UCSD-AML1 (cell line): ENCODE results near the gene PRR15L.
"Not testable (repeated sequence)": the region's sequence is repeated elsewhere in the genome, so short reads cannot be mapped to it uniquely, and the experiment has no call there.

Experiments
- DNase-seq: peaks from one replicate; lab custom pipeline; 2025; ENCODE audit not compliant: unreplicated experiment; lab: John Stamatoyannopoulos, UW

Gene PRR15L

DNA sequence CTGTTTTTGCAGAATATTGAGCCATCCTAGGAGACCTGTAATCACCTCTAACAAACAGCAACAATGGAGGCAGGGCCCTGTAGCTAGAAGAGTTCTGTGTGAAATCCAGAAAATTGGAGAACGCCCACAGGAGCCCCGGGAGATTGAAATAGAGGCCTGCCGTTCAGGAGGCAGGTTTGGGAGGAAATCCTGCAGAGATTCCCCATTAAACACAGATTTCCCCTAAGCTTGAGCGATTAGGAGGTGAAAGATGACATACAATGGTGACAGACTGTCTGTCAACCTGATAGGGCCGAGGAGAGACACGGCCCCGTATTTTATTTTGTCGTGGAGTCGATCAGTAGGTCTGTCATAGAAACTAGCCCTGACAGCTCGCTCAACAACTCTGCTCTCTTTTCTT, 31.5 kb upstream of the PRR15L start:
- no peak for DNase-seq

DNA sequence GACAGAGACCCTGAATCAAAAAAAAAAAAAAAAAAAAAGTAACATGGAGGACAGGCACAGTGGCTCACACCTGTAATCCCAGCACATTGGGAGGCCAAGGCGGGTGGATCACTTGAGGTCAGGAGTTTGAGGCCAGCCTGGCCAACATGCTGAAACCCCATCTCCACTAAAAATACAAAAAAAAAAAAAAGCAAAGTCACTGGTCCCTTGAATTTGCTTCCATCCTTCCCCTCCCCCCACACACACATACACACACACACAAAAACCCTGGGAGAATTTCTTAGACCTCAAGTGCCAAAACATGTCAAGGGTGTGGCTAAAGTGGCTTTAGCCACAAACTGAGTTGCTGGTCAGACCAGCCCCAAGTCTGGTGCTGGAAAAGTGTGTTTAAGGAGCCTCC, 30.8 kb upstream of the PRR15L start:
- DNase-seq, result not testable (repeated sequence)

DNA sequence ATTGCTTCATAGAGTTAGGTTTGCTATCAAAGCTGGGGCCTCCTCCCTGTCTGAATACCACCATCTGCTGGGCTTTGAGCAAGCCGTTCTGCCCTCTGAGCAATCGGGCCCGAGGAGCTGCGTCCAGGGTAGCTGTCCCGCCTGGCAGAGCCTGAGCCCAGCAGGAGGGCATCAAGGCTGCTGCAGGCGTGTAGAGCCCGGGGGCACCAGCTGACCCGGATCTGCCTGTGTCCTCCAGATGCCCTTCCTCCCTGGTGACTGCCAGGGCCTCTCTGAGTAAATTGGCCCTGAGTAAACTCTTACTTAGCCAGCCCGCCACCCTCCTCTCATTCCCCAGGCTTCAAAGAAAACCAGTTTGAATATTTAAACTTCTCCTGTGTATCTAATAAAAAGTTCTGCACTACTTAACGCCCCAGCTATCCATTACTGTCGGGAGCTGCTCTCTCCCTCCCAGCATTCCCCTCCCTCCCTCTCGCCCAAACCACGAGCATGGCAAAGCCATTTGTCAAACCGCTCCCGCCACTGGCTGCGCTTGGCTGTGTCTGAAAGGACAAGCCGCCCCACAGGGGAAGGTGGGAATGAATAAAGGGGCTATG, 29.7 kb upstream of the PRR15L start:
- DNase-seq, result no peak

DNA sequence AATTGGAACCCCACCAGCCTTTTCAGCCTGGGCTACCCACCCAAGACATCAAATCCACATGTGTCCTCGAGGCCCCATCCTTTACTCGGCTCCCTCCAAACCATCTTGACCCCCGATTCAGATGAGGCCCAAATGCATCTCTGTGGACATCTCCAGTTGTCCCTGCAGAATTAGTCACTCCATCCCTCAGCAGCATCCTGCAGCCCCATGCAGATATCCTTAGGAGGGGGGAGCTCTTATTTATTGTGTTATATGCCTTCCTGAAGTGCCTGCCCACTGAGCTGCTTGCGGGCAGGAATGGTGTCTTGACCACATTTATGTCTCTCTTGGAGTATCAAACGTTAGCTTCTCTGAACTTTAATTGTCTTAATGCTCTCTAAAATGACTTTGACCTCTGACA, 28.8 kb upstream of the PRR15L start:
- no peak for DNase-seq

DNA sequence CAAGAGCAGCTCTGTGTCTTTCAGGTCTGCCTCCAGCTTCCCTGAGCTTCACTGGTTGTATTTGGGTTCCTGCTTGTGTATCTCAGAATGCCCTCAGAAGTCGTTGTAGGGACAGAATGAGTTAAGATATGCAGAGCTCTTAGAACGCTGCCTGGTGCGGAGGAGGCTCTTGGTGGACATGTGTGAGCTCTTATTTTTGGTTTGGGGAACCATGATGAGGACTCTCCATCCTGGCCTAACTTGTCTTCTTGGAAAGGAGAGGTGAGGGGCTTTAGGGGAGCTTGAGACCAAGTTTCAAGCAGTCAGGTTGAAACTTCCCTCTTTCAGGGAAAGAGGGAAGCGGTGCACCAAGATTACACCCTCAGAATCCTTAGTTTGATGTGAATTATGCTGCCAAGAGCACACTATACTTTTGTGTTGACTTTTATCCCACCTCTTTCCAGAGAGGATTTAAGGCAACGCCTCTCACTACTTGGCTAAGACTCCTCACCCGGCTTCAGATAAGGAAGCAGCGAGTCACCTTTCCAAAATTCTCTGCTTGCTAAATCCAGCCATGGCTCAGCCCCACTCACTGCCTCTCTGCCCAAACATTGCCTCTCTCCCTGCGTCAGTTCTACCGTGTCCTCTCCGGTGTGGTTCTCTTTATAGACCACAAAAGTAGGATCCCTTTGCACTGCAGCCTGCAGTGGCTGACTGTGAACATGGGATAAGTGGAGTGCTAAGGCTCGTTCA, 26.0 kb upstream of the PRR15L start:
- no peak for DNase-seq

DNA sequence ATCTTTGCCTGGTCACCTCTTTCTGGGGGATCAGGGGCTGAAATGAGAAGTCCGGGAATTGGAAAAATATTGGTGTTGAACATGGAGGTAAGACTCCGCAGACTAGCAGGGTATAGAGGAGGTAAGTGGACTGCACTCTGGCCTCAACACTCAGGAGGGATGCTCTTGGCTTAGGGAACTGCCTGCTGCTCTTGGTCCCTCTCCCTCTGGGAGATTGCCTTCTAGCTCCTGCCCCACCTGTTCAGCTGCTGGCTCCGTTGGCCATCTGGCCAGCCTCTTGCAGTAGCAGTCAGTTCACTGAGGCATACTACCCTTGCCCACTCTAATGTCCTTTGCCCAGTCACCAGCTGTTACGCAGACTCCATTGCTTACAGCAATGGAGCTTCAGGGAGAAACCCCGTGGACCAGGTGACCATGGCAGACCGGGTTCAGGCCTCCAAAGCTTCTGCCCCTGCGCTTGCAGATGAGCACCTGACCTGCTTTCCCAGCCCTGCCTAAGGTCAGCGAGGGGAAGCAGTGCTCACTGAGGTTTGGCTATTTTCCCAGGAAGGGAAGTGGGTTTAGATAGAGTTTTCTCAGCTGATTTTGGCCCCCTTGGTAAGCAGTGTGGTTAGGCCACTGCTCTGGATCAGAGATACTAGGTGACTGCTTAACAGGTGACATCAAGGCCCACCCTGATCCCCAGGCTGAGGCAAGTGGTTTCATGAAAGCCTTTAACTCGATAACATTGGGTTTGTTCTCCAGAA, 25.1 kb upstream of the PRR15L start:
- no peak for DNase-seq

DNA sequence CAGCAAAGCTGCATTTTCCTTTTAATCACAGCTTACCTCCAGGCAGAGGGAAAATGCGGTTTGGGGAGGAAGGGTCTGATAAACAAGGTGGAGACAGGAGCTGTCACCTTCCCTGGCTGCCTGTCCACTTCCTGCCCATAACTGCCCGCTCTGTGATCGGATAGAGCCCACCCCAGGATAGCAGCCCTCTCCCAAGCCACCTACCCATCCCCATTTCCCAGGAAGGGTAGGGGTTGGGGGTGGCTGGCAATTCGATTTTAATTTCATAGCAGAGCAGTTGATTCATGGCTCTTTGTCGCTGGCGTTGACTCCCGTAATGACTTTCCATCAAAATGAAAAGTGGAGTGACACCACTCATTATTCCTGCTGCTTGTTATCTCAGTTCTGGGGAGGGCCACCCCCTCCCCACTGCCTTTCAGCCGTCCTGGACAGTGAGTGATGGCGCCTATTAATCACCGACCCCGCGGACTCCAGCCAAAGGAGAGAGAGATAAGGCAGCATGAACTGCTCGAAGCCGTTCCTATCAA, 24.5 kb upstream of the PRR15L start:
- no peak for DNase-seq

DNA sequence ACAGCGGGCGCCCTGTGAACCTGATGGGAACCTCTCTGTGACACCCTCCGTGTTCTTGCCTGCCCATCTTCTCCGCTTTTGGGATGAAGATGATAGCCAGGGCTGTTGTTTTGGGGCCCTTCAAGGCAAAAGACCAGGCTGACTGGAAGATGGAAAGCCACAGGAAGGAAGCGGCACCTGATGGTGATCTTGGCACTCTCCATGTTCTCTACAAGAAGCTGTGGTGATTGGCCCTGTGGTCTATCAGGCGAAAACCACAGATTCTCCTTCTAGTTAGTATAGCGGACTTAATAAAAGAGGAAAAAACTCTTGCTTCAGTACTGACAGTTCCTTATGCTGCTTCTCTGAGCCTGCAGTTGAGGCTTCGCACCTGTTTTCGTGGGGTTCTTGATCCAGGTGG, 23.8 kb upstream of the PRR15L start:
- peak; percentile 66 for DNase-seq

DNA sequence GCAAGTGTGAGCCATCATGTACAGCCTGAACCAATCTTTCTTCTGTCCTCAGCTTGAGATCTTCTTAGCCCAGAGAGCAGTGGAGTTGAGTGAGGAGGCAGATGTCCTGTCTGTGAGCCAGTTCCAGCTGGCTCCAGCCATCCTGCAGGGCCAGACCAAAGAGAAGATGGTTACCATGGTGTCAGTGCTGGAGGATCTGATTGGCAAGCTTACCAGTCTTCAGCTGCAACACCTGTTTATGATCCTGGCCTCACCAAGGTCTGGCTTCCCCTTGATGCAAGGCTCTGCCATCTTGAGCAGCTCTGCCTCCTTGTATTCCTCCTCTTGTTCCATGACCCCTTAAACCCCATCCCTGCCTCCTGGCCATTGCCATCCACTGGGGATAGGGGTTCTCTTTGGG, 22.9 kb upstream of the PRR15L start:
- no peak for DNase-seq

DNA sequence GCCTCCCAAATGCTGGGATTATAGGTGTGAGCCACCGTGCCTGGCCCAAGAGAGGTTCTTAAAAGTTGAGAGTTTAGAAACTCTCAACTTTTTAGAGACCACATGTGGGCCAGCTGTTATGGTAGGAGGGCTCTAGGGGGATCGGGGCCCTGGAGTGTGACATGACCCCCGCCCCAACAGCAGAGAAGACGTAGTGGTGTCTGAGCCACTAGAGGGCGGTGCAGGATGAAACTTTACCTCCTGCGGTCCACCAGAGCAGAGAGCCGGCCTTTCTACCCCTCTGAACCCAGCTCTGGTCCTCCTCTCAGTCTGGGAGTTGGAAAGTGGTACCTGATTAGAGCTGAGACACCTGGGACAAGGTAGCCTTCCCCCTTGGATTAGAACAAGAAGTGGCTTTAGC, 20.6 kb upstream of the PRR15L start:
- DNase-seq, result peak; percentile 52

DNA sequence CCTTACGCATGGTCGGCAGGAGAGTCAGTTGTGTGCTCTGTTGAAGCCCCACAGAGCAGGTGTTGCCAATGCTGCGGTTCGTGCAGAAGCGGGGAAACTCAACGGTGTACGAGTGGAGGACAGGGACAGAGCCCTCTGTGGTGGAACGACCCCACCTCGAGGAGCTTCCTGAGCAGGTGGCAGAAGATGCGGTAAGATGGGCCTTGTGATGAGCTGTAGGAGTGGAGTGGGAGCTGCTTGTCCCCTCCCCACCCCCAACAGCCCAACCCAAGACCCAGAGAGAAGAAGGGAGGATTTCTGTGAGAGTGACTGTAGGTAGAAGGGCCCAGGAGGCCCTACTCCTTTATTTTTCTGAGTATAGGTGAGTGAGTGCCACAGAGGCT, 18.1 kb upstream of the PRR15L start:
- no peak for DNase-seq

DNA sequence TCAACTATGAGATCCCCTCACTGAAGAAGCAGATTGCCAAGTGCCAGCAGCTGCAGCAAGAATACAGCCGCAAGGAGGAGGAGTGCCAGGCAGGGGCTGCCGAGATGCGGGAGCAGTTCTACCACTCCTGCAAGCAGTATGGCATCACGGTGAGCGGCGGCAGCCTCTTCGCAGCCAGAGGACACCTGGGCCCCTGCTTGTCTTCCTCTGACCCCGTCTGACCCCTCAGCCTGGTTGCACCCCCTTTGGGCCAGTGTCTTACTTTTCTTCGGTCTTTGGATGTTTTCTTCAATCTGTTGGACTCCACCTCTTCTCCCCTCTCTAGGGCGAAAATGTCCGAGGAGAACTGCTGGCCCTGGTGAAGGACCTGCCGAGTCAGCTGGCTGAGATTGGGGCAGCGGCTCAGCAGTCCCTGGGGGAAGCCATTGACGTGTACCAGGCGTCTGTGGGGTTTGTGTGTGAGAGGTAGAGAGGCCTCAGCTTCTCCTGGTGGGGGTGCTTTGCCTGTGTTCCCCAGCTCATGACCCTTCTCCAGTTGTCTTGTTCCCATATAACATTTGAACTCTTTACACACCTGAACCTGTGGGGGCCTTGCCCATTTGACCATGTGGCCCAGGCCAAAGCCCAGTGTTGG, 17.6 kb upstream of the PRR15L start:
- DNase-seq, result no peak

DNA sequence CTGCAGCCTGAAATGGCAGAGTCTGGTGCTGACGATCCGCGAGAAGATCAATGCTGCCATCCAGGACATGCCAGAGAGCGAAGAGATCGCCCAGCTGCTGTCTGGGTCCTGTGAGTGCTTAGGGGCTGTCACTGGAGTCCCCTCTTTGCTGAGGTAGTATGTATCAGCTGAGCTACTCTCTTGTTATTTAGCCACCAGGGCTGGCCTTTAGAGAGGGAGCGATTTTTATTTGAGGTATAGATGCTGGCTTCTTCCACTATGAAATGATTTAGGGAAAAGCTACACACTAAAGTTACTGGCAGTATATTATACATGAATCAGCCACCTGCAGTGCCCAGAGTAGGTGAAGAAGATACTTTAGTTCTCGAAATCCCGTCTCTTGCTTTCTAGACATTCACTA, 15.9 kb upstream of the PRR15L start:
- DNase-seq, result no peak

DNA sequence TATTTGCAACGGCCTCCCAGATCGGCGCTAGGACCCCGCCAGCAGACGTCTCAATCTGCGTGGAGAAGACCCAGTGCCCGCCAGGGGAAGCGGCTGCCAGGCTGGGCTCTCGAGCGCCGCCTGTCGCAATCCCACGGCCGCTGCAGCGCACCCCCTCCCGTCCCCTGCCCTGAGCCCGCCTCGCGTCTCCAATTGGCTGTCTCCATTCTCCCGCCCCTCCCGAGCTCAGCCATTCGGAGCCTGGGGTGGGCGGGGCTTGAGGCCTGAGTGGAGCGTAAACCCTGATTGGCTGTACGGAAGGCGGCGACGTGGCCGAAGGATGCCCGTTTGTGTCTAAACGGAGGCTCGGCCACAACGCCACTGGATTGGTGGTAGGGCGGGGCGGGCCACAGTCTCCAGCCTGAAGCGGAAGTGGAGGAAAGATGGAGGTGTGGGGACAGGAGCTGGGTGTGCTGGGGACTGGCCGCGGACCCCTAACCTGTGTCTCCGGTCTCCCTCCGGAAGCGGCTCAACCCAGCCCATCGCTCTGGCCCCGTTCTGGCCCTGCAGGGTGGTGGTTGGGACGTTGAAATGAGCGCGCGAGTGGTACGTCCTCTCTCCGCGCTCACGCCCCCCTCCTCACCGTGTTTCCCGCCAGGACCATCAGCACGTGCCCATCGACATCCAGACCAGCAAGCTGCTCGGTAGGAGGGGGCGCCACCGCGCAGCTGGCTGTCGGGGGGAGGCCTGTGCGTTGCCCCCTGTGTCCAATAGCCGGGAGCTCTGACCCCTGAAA, 13.2 kb upstream of the PRR15L start, which contains the start of gene CDK5RAP3:
Gene CDK5RAP3, plus strand, starts transcription at position 389 of the 775 bp plus-strand sequence. Its CDS starts 34 bp downstream, at position 423.
- peak; percentile 100 for DNase-seq

DNA sequence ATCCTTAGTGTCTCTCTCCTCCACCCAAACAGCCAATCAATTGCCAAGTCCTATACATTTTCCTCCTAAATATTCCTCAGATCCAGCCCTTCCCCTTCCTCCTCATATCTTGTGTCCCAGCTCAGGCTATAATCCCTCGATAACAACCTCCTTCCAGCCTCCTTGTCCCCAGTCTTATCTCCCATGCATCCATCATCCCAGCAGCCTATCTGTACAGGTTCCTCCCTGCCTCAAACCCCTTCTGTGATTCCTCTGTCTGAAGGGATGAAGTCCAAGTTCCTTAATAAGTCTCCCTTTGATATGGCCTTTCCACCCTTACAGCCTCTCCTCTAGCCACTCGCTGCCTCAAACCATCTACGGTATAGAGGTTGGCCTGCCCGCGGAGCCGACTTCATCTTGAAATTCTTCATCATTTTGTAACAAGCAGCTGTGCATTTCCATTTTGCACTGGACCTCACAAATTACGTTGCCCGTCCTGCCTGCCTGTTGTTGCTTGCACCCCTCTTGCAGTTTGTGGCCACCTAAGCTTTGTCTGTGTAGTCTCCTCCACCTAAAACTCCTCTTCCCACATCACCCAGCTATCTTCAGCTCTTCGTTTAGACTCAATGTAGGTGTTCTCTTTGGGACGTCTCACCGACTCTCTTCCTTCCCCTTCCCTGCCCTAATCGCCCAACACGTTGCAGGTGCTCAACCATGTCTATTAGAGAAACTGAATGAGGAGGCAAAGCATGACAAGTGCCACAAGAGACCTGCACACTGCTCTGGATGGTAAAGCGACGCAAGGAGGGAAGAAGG, 12.4 kb upstream of the PRR15L start:
- no peak for DNase-seq

DNA sequence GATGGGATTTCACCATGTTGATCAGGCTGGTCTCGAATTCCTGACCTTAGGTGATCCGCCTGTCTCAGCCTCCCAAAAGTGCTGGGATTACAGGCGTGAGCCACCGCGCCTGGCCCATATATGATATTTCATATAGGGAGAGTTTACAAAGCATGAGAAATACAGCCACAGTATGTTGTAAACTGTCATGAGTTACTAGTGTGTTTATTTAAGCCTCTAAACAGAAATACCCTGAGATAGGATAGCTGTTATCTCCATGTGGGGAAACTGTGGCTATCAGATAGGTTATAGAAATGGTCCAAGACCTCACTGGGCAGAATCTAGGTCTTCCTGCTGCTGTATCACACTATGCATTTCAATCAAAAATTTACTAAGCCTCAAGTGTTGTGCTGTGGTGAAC, 11.2 kb upstream of the PRR15L start:
- no peak for DNase-seq

DNA sequence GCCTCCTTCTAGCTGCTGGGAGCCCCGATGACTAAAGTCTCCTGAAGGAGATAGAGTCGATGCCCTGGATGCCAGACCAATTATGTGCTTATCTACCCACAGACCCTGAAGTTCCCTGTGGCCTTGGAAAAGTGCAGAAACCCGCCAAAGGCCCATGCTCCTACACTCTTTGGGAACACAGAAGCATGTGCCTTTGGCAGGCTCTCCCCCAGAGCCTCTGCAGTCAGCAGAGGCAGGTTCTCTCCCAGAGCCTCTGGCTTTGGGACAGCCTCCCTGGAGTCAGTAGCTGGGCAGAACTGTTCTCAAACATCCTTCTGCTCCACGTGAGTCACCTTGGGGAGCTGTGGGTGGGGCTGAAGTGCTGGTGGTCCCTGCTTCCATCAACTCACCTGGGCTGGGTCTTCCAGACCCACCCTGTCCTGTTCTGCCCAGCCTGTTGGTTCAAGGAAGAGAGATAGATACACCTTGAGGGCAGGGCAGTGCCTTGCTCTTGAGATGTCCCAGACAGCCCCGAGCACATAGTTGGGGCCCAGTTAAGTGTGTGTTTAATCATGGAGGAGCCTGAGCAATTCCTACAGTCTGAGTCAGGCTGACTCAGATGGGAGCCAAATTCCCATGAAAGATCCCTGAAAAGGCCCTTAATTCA, 10.0 kb upstream of the PRR15L start:
- no peak for DNase-seq

DNA sequence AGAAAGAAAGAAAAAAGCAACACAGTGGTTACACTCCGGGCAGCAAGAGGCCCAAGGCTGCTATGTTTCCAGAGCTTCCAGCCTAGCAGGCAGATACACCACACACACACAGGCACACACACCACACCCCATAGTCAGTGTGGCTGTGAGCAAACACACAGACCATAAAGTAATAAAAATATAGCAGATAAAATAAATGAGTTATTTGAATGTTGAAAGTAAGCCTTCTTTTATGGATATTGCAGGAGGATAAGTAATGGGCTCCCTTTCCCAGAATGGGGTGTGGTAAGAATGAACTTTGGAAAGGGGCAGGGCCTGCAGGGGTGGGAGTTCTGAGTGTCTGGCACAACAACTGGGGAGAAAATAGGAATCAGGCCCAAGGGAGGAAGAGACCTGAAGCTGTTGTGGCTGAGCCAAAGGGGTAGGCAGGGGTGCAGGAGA, 8.4 kb upstream of the PRR15L start:
- DNase-seq, result no peak

DNA sequence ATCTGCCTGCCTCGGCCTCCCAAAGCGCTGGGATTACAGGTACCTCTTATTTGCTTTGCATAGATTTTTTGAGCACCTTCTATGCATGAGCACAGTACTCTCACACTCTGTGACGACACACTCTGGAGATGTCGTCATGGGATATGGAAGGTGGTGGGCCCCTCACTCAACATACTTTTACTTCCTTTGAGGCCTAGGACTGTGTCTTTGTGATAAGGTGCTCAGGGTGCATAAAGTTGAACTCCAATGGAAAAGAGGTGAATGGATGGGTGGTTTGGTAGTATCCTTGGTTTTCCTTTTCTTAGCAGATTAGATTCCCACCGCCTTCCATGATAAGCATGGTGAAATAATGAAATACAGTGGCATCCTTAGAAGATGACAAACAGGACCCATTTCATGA, 7.2 kb upstream of the PRR15L start:
- no peak for DNase-seq
